RWPE1 (cell line): ENCODE data around the gene KIF1B.

Source experiments
- CTCF ChIA-PET: fragments of 350-600 bp; sonication (Branson Sonifier 250); formaldehyde crosslinking; extraction: SDS; loops from one replicate; lab custom pipeline; 2021; lab: Yijun Ruan, JAX
- POLR2A ChIA-PET: fragments of 400-600 bp; formaldehyde crosslinking; extraction: SDS; loops from one replicate; lab custom pipeline; 2020; ENCODE audit warnings: antibody characterized with exemption; ENCODE audit not compliant: low non-redundant PET; lab: Yijun Ruan, JAX
- DNase-seq: peaks from one replicate; pipeline ENCODE4 v3.0.0; 2012; ENCODE audit warnings: low spot score
- H3K27ac ChIP-seq: fragments of 450-650 bp; 2 replicates; pipeline ENCODE4 v1.5.1; 2017
- CTCF ChIP-seq: fragments of 450-650 bp; conservative IDR thresholded peaks from 2 replicates; pipeline ENCODE4 v1.5.1; 2017; ENCODE audit warnings: low read depth, mild to moderate bottlenecking

The KIF1B gene

GRCh38 chr1:10325521-10325920 is 115.2 kb downstream of the KIF1B start:
- CTCF ChIA-PET, result no interaction called here
- POLR2A ChIA-PET, result no interaction called here
- no peak overlapping the region for H3K27ac ChIP-seq
- no peak for DNase-seq
- TF ChIP-seq CTCF, result no peak

GRCh38 chr1:10326251-10326650 is 115.9 kb downstream of the KIF1B start:
- TF ChIP-seq CTCF, result no peak
- POLR2A ChIA-PET, result no interaction called here
- H3K27ac ChIP-seq, result no peak overlapping the region
- CTCF ChIA-PET, result interaction anchor here (0.6 to 1.1 kb wide), 2 partner anchors 10 to 106 kb away, joined by 3 to 5 read pairs; no protein-coding TSS in a partner anchor
- DNase-seq, result no peak

- DNase-seq, result no peak
- H3K27ac ChIP-seq, result no peak overlapping the region
- TF ChIP-seq CTCF, result no peak
- ChIA-PET POLR2A (no interaction called here), CTCF (no interaction called here)
These were observed 118.0 kb downstream of the KIF1B start for GRCh38 chr1:10328180-10328963.

- H3K27ac ChIP-seq, result no peak overlapping the region
- POLR2A ChIA-PET, result no interaction called here
- TF ChIP-seq CTCF, result no peak
- CTCF ChIA-PET, result no interaction called here
- DNase-seq, result no peak
These were observed 127.1 kb downstream of the KIF1B start for GRCh38 chr1:10337436-10337835.

- peak; percentile 40 for DNase-seq
- CTCF ChIA-PET, result interaction anchor here (0.6 kb wide), 2 partner anchors 171 to 401 kb away, joined by 3 read pairs; no protein-coding TSS in a partner anchor
- TF ChIP-seq CTCF, result peak; percentile 63
- POLR2A ChIA-PET, result no interaction called here
- H3K27ac ChIP-seq, result no peak overlapping the region
These were observed 127.7 kb downstream of the KIF1B start for GRCh38 chr1:10338047-10338446.

GRCh38 chr1:10338611-10339010 is 128.2 kb downstream of the KIF1B start:
- CTCF ChIA-PET, result interaction anchor here (0.6 to 1.1 kb wide), 3 partner anchors 38 to 401 kb away, joined by 3 read pairs; no protein-coding TSS in a partner anchor
- POLR2A ChIA-PET, result no interaction called here
- H3K27ac ChIP-seq, result no peak overlapping the region
- no peak for TF ChIP-seq CTCF
- DNase-seq, result no peak
